ENCODE data around the gene TAF4.
"Not testable (repeated sequence)": the region's sequence is repeated elsewhere in the genome, so short reads cannot be mapped to it uniquely, and the experiment has no call there.

TAF4 gene

DNA sequence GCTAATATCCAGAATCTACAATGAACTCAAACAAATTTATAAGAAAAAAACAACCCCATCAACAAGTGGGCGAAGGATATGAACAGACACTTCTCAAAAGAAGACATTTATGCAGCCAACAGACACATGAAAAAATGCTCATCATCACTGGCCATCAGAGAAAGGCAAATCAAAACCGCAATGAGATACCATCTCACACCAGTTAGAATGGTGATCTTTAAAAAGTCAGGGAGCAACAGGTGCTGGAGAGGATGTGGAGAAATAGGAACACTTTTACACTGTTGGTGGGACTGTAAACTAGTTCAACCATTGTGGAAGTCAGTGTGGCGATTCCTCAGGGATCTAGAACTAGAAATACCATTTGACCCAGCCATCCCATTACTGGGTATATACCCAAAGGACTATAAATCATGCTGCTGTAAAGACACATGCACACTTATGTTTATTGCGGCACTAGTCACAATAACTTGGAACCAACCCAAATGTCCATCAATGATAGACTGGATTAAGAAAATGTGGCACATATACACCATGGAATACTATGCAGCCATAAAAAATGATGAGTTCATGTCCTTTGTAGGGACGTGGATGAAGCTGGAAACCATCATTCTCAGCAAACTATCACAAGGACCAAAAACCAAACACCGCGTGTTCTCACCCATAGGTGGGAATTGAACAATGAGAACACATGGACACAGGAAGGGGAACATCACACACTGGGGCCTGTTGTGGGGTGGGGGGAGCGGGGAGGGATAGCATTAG is 6.2 kb upstream of the TAF4 start:
- FAIRE-seq, result not testable (repeated sequence)

DNA sequence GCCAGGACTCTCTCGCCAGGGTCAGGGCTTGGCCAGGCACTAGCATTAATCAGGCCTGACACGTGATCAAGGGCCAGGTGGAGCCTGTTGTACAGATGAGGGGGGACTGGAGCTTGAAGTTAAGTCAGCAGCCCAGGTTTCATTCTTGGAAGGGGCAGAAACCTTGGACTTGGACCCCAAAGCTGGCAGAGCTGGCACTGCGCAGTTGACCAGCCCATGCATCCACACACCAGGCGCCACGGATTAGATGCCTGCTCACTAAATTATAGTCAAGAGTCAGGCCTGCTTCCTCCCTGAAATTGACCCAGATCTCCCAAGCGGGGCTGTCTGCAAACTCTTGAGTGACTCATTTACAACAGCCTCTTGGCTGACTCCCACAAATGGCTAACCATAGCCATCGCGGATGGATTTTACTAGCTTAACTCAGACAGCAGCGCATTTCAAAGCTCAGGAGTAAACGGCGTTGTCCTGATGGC is 4.1 kb upstream of the TAF4 start:
- no peak for FAIRE-seq

DNA sequence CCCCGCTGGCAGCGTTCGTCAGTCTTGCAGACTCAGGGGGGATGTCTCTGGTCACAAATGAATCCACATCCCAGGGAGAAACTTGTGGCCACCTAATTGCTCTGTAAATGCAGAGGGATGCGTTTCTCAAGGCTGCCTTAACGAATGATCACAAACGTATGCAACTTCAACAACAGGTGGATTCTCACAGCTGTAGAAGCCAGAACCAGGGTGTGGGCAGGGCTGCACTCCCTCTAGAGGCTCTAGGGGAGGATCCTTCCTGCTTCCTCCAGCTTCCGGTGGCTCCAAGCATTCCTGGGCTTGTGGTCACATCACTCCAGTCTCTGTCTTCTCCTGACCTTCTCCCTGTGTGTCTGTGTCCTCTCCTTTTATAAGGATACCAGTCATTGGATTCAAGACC is 3.3 kb upstream of the TAF4 start:
- FAIRE-seq, result no peak

DNA sequence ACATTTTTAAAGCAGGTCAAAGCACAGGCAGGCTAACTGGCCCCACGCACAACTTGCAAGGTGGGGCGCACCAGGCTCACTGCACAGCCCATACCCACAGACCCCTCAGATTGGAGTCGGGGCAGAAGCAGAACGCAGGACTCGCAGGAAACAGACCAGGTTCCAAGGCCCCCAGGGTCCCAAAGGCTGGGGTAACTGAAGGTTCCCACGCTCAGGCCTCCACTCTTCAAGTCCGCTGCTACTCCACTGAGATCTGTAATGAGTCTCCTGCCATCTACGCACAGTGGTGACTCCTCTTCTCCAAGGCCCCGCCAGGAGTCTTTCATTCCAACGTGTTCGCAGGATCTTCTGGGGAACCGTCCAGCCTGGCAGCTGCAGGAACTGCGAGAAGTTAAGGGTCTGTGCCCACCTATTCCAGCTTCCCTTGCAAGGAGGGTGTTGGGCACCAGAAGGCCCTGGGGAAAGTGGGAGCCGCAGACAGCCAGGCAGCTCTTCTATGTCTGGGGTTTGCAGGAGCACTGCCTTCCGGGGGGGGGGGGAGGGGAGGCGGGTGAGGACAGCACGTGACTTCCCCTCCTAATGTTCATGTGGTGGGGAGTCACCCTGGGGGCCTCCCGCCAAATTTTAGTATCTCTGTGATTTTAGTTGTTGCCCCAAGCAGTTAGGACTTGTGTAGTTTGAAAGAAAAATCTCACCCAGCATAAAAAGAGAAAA is 2.0 kb upstream of the TAF4 start:
- no peak for FAIRE-seq

DNA sequence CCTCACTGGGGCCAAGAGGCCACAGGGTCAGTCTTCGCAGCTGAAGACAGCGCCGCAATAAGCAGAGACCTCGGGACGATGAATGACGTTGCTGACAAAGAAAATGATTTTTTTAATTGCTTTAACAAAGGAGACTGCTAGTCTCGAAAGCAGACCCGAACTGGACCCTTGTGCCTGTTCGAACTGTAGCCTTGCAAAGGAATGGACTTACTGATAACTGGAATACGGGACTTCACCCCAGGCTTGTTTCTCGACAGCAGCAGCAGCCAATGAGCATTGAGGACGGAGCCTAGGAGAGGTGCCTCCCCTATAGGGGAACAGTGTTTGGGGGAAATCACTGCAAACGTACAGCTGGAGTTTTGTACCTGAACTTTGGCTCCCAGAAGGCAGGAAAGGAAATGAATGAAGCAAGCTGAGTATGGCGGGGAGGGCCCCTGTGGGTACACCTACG is 1.3 kb upstream of the TAF4 start:
- FAIRE-seq, result no peak

DNA sequence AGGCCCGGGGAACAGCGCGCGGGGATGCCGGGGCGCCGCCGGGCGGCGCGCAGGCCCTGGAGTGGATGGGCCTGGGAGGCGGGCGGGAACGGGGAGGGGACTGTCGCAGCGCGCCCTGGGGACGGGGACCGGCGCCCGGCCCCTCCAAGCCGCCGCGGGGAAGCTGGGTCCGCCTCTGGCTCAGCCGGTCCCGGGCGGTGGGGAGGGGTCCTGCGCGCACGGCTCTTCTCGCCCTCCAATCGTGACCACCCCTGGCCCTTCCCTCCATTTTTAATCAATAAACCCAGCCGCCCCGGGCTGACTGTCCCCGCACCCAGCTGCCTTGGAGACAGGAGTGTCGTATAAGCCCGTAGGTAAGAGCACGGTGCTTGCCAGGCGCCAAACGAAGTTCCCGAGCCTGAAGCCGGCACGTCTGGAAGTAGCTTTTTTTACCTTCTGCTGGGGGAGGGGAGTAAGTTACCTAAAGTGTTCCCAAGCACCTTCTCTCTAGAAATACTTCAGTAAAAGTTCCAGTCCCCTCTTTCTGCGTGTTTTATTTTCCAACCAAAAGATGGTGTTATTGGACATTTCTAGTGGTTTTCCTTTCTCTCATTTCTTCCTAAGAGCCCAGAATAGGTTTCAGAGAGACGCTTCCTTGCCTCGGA is 780 bp upstream of the TAF4 start:
- FAIRE-seq, result no peak

DNA sequence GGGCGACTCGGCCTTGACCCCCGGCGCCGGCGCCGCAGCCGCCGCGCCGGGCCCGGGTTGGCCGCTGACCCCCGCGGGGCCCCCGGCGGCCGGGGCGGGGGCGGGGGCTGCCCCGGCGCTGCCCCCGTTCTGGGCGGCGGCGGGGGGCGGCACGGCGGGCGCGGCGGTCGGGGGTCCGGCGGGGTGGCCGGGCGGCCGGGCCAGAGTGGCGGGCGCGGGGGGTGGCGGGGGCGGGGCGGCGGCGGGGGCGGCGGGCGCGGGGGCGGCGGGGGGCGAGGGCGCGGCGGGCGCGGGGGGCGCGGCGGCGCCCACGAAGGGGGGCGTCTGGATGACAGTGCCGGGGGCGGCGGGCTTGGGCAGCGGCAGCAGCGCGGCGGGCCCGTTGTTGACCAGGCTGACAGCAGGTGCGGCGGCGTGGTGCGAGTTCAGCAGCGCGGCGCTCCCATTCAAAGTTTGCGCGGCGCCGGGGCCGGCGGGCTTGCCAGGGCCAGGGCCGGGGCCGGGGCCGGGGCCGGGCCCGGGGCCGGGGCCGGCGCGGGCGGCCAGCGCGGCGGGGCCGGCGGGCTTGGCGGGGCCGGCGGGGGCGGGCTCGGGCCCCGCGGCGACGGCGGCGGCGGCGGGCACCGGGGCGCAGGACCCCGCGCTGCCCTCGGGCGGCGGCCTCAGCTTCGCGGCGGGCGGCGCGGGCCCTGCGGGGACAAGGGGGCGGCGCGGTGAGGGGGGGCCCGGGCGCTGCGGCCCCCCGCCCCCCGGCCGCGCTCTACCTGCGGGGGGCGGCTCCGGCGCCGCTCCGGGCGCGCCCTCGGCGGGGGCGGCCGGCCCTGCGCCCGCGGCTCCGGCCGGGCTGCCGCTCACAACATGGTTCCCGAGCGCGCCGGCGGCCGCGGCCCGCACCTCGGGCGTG is 659 bp downstream of the TAF4 start:
- no peak for FAIRE-seq

DNA sequence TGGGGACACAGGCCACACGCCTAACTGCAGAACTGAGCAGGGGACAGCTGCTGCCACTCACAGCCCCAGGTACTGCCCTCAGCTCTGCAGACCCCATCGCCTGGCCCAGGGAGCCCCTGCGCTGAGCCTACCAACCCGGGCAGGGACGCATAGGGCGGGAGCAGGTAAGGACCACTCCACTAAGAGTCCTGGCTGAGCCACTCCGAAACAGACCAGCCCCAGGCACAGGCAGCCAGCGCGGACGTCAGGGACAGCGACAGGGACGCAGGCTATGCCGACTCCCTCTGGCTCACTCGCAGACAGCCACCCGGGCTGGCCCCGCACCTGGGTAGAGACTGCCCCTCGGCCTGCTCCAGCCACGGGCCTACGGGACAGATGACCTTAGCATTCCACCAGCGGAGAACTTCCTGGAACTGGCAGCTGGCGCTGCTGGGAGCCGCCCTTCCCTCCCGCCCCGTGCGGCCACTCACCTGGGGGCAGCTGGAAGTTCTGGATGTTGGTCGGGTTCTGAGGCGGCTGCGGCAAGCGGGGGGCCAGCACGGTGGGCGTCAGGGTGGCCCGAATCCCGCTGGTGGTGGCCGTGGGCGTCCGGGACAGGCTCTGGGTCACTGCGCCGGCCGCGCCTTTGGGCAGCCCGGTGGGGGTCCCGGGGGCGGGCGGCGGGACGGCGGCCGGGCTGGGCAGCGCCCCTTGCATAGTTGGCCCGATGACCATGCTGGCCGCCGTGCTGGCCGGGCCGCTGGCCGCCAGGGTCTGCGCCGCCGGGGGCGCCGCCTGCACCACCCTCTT is 1.5 kb downstream of the TAF4 start:
- FAIRE-seq, result no peak

DNA sequence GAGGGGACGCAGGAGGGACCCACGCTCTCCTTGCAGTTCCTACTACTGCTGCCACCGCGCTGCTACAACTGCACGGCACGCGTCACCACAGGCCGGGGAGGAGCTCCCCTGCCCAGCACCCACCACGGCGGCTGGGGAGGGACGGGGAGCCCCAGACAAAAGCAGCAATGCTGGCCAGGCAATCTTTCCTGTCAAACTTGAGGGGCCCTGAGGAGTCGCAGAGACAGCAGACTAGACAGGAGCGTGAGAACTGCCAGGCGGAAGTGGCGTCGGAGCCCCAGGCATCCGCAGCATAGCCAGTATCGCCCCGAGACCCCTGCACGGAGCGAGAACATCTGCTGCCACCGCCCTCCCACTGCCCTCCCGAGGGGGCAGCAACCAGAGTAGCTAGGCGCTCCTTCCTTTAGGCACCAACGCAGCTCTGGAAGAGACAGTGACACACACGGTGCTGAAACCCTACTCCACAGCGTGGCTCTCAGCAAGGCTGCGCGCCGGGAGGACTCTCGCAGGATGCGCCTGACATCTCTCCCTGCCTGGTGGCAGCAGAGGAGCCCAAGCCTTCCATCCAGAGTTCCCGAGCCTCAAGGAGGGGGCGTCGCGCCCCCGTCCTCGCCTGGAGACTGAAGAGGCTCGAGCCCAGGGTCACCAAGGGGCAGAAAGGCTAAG is 2.2 kb downstream of the TAF4 start:
- no peak for FAIRE-seq

DNA sequence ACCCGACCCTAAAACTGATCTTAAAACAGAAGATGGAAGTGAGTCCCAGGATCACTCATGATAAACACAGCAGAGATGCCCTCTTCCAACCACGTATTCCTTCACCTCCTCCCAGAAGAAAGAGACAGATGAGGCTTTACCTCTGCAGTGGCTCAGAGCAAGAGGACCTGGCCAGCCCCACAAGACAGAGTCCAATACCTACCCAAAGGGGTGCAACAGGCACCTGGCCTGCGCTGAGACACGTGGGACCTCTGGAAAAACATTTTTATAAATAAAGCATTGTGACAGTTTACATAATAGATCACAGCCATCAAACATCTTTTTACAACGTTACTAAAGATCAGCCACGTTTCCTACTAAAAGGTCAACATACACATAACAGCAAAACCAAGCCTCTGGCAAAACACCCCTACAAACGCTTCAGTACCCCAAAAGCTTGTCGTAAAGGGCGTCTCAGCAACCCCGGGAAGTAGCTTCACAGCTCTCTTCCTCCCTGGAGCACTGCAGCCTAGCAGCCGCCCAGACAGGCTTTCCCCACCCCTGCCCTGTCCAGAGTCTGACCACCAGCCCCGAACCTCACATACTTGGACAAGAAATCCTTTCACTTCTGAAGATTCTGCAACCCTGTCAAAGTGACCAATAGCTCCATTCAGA is 2.9 kb downstream of the TAF4 start:
- no peak for FAIRE-seq

DNA sequence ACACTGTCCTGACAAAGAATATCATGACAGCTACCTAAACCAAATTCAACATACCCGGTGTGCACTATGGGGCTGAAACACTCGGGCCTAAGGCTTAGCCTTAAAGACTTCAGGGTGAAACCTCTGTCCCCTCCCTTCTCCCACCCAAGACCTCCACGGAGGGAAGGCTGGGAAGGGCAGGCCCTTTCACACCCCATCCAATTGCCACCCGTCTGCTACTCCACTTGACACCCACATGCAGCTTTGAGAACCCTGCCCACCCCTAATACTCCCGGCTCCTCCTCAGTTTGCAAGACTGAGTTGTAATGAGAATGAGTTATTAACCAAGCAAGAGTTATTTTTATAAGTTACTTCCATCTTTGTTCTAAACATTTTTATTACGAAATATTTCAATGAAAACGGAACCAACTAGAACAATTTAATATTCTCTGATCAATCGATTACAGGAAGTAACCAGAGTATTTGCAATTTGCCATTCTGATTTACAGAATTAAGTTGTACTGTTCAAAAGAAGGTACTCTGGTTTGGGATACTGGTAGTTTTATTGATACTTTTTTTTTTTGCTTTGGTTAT is 3.7 kb downstream of the TAF4 start:
- no peak for FAIRE-seq

DNA sequence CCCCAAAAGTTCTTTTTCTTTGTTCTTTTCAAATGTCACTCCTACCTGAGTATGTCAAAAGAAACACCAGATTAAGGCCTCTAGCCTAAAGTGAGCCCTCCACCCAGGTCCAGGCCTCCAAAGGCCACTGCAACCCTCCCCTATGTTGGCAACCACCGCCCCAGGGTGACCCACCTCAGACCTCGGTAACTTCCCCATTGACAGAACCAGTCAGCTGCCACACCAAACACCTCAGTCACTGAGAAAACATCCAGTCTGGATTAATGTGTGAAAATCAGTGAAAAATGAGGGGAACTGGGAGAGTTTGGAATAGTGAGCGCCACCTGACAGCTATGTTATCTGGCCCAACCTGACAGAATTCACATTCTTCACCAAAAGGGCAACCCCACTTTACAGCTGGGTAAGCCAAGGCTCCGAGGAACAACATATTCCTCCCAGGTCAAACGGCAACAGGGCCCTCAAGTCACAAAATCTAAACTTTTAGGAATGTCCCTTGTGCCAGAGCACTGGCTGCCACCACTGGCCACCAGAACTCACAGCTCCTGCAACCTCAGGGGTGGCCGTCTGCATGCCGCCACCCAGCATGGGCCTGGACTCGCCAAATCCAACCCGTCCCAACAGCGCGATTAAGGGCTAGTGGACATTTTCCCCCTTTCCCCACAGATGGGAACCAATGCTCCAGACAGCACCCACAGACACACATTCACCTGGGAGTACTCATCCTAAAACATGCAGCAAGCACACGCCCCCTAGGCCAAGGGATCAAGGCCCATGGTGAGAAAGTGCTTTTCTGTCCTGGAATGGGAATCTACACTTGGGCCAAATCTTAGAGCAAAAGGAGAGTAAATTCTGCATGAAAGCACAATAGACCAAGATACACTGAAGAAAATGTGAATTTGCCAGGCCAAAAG is 4.8 kb downstream of the TAF4 start:
- FAIRE-seq, result no peak

DNA sequence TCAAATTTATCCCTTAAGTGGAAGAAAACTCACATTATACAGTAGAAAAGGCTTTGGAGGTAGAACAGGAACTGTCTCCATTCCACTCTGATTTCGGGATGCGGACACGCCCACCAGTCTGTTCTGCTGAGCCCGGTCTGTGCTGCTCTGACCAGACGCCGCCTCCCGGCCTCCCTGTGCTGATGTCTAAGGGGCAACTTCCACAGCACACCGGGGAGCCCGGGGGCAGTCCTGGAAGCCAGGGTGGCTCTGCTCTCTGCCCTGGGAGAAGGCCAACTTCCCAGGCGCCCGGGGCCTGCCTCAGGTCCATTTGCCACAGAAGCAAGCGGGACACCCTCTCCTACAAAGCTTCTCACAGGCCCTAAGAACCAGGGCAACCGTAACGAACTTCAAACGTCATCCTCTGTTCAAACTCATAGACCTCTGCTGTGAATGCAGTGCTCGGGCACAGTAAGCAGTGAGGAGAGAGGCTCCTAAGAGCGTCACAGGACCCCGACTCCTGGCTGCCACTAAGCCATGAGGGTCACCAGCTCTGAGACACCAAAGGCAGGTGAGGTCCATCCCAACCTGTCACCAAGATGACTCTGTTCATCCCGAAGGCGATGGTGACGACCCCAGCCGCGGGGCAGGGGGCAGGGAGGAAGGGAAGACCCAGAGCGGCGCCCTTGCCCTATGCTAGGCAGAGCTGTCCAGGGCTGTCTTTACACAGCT is 5.6 kb downstream of the TAF4 start:
- no peak for FAIRE-seq

DNA sequence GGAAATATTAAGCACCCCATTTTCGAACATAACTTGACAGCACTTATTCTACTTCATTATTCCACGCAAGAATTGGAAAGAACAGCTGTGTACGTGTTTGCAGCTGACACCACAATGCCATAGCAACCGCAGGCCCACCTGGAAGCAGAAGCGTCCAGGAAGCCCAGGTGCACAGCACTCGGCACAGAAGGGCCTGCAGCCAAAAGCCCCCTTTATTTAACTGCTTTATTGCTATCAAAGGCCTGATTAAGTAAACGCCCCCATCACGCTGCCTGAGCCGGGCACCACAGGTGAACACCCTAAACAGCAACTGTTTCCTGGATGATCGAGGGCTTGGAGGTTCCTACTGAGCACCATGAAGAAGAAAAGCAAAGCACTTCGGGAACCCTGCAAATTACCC is 6.3 kb downstream of the TAF4 start:
- FAIRE-seq, result no peak

DNA sequence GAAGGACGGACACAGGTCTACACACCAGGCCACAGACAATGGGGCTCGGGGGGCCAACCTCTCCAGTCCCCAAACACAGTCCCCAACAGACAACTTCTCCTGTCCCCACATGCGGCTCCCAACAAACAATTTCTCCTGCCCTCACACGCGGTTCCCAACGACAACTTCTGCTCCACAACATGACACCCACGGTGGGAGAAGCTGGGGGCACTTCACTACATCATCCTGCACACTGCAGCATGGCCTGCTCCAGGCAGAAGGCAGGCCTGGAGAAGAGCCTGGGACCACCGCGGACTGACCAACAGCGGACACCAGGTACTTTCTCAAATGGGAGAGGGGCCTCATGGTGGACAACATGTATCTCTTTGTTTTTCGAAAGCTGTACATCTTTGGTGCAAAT is 6.7 kb downstream of the TAF4 start:
- no peak for FAIRE-seq

DNA sequence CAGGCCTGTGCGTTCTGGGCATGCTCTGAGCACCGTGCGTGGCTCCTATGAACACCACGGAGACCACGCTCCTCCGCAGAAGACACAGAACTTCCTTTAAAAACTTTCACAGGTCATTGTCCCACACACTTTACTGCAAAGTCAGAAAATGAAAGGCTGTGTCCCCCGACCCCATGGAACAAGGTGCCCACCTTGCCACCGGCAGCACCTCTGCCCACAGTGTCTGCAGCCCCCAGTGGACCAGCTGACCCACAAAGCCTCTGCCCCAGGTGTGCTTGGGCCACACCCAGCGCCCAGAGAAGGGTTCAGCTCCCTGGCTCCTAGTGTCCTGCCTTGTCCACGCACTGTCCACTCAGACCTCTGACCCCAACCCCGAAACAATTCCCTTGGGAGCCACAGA is 8.7 kb downstream of the TAF4 start:
- FAIRE-seq, result no peak

DNA sequence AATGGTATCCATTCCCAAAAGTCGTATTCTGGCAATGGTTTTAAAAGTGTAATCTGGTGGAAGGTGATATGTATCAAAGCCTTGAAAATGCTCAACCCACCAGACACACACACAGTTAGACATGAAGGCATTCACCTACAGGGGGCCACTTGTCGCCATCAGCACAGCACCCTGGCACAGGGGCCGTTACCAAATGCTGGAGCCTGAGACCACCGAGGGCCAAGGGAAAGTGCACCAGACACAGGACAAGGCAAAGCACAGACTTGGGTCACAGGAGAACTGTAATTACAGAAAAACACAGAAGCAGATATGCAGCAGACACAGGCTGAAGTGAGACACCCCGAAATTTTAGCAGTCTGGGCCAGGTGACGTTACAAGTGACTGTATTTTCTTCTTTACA is 9.3 kb downstream of the TAF4 start:
- no peak for FAIRE-seq

DNA sequence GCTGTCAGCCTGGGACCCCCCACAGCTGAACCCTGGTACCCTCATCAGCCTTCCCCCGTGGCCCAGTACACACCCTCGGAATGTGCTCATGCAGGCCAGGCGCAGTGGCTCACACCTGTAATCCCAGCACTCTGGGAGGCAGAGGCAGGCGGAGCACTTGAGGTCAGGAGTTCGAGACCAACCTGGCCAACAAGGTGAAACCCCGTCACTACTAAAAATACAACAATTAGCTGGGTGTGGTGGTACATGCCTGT is 9.9 kb downstream of the TAF4 start:
- not testable (repeated sequence) for FAIRE-seq
